A549 (cell line): ENCODE results near the gene S1PR2. TPM values are rescaled to one million over a fixed set of nuclear protein-coding genes. Genes with fewer than 3 reads are reported as not detected.

ENCODE experiments used
- ATAC-seq, 2 experiments: fragments of 200-7000 bp in 1 of 2; fragments of >200 bp in 1 of 2; cut with Nextera tagmentation in 1 of 2; cut with Tn5 transposase in 1 of 2; 3 replicates each; pipeline versions ENCODE4 v1.8.0 to v1.9.1; 2018 to 2020; ENCODE audit warnings: mild to moderate bottlenecking in 1 of 2, moderate library complexity in 1 of 2
- CTCF ChIA-PET: fragments of 300-600 bp; sonication (Branson Sonifier 250); formaldehyde crosslinking; extraction: SDS; loops from one replicate; lab custom pipeline; 2021; ENCODE audit warnings: antibody characterized with exemption, inconsistent platforms; lab: Yijun Ruan, JAX
- POLR2A ChIA-PET: fragments of 350-600 bp; formaldehyde crosslinking; extraction: SDS; loops from one replicate; lab custom pipeline; 2021; ENCODE audit warnings: antibody characterized with exemption, inconsistent platforms; lab: Yijun Ruan, JAX
- DNase-seq, 2 experiments: peaks; one replicate each; pipeline versions ENCODE4 v3.0.0 to v3.0.0-alpha.2; 2011 to 2016; ENCODE audit warnings: low read depth in 1 of 2, low spot score in 1 of 2
- FAIRE-seq: peaks from 2 replicates; lab custom pipeline; 2011; peaks lifted over from hg19 to GRCh38; lab: Jason Lieb, UNC
- H3K27ac ChIP-seq, 2 experiments: fragments of >200 bp; sonication (Bioruptor Twin); formaldehyde crosslinking; 3 replicates each; pipeline ENCODE4 v1.5.1; 2016 to 2017
- H3K4me1 ChIP-seq: fragments of >200 bp; sonication (Bioruptor Twin); formaldehyde crosslinking; 3 replicates; pipeline ENCODE4 v1.6.1; 2016
- H3K4me2 ChIP-seq: fragments of >200 bp; sonication (Bioruptor Twin); formaldehyde crosslinking; 3 replicates; pipeline ENCODE4 v1.6.1; 2016
- H3K4me3 ChIP-seq: fragments of >200 bp; sonication (Bioruptor Twin); formaldehyde crosslinking; 3 replicates; pipeline ENCODE4 v1.5.1; 2016
- H3K9me3 ChIP-seq: fragments of >200 bp; sonication (Bioruptor Twin); formaldehyde crosslinking; 3 replicates; pipeline ENCODE4 v1.6.1; 2016
- ATOH8 ChIP-seq: fragments of 250-450 bp; sonication (Bioruptor Pico); IDR thresholded peaks from 2 replicates; pipeline ENCODE4 v1.5.0; 2020; ENCODE audit warnings: low read depth, mild to moderate bottlenecking, moderate library complexity
- BHLHE40 ChIP-seq: IDR thresholded peaks from 2 replicates; pipeline ENCODE4 v1.6.1; 2012; ENCODE audit warnings: low read depth, low read length, inconsistent platforms
- CHD2 ChIP-seq: fragments of 150-350 bp; IDR thresholded peaks from 2 replicates; pipeline ENCODE4 v1.6.1; 2014; ENCODE audit warnings: low read length; ENCODE audit not compliant: partially characterized antibody
- ELK1 ChIP-seq: fragments of 150-350 bp; IDR thresholded peaks from 2 replicates; pipeline ENCODE4 v1.6.1; 2014; ENCODE audit warnings: low read depth, mild to moderate bottlenecking, low read length
- EP300 ChIP-seq, 2 experiments: fragments of >200 bp; sonication (Bioruptor Twin); formaldehyde crosslinking; IDR thresholded peaks; 2 replicates in 1 of 2; 3 replicates in 1 of 2; pipeline ENCODE4 v1.6.1; 2016 to 2017
- ESRRA ChIP-seq: fragments of 150-350 bp; IDR thresholded peaks from 2 replicates; pipeline ENCODE4 v1.6.1; 2014; ENCODE audit warnings: mild to moderate bottlenecking, low read length, borderline replicate concordance
- FOSL2 ChIP-seq, 2 experiments: fragments of 450-650 bp in 1 of 2; fragments of >200 bp in 1 of 2; sonication (Bioruptor Twin) in 1 of 2; formaldehyde crosslinking; IDR thresholded peaks; 2 replicates each; pipeline versions ENCODE4 v1.5.0 to v1.6.1; 2016 to 2020; ENCODE audit warnings: mild to moderate bottlenecking in 1 of 2, moderate library complexity in 1 of 2
- FOXS1 ChIP-seq: fragments of 250-450 bp; sonication (Bioruptor Pico); IDR thresholded peaks from 2 replicates; pipeline ENCODE4 v1.5.0; 2020; ENCODE audit warnings: mild to moderate bottlenecking, moderate library complexity
- HDAC2 ChIP-seq: fragments of 200-600 bp; sonication (generic); IDR thresholded peaks from 2 replicates; pipeline ENCODE4 v1.6.1; 2016
- HOXA7 ChIP-seq: fragments of 250-450 bp; sonication (Bioruptor Pico); IDR thresholded peaks from 2 replicates; pipeline ENCODE4 v1.5.0; 2020; ENCODE audit warnings: mild to moderate bottlenecking, moderate library complexity
- JUNB ChIP-seq: fragments of >200 bp; sonication (Bioruptor Twin); formaldehyde crosslinking; IDR thresholded peaks from 2 replicates; pipeline ENCODE4 v1.6.1; 2016
- KDM1A ChIP-seq: fragments of 200-600 bp; sonication (generic); IDR thresholded peaks from 2 replicates; pipeline ENCODE4 v1.6.1; 2016; ENCODE audit warnings: low read depth, mild to moderate bottlenecking
- MAFK ChIP-seq: fragments of 450-650 bp; IDR thresholded peaks from 2 replicates; pipeline ENCODE4 v1.6.1; 2014; ENCODE audit not compliant: partially characterized antibody
- MYC ChIP-seq: IDR thresholded peaks from 2 replicates; pipeline ENCODE4 v1.6.1; 2012; ENCODE audit warnings: mild to moderate bottlenecking, inconsistent platforms, low read length, improper control_type of control experiment, borderline replicate concordance
- NFE2L2 ChIP-seq: fragments of 150-350 bp; conservative IDR thresholded peaks from 2 replicates; pipeline ENCODE4 v1.6.1; 2014; ENCODE audit warnings: low read length
- NR3C1 ChIP-seq: fragments of >200 bp; sonication (Bioruptor Twin); formaldehyde crosslinking; IDR thresholded peaks from 3 replicates; pipeline ENCODE4 v1.6.1; 2017
- RAD21 ChIP-seq, 2 experiments: fragments of >200 bp in 1 of 2; sonication (Bioruptor Twin) in 1 of 2; formaldehyde crosslinking in 1 of 2; IDR thresholded peaks in 1 of 2; conservative IDR thresholded peaks in 1 of 2; 2 replicates in 1 of 2; 3 replicates in 1 of 2; pipeline ENCODE4 v1.6.1; 2012 to 2018; ENCODE audit warnings: inconsistent platforms in 1 of 2
- RARB ChIP-seq: fragments of 250-450 bp; sonication (Bioruptor Pico); IDR thresholded peaks from 2 replicates; pipeline ENCODE4 v1.8.0; 2021; ENCODE audit warnings: mild to moderate bottlenecking, moderate library complexity
- RCOR1 ChIP-seq: fragments of 150-350 bp; IDR thresholded peaks from 2 replicates; pipeline ENCODE4 v1.6.1; 2014; ENCODE audit warnings: antibody characterized with exemption, low read length, low read depth
- RFX5 ChIP-seq: fragments of 450-650 bp; IDR thresholded peaks from 2 replicates; pipeline ENCODE4 v1.7.1; 2014; ENCODE audit warnings: antibody characterized with exemption, mild to moderate bottlenecking, moderate library complexity
- SMC3 ChIP-seq: fragments of >200 bp; sonication (Bioruptor Twin); formaldehyde crosslinking; IDR thresholded peaks from 3 replicates; pipeline ENCODE4 v1.6.1; 2018; ENCODE audit warnings: inconsistent platforms
- TFCP2L1 ChIP-seq: fragments of 250-450 bp; sonication (Bioruptor Pico); IDR thresholded peaks from 2 replicates; pipeline ENCODE4 v1.5.0; 2021; ENCODE audit warnings: mild to moderate bottlenecking
- ZC3H11A ChIP-seq: fragments of 450-650 bp; IDR thresholded peaks from 2 replicates; pipeline ENCODE4 v1.6.1; 2014; ENCODE audit warnings: antibody characterized with exemption, mild to moderate bottlenecking
- WGBS: methylation state at CpG from one replicate; pipeline ENCODE4 v1.1.6; 2017; ENCODE audit errors: missing lambda C conversion rate; 5-methylcytosine and 5-hydroxymethylcytosine counted together
- polyA plus RNA-seq, 4 experiments: library from polyadenylated mRNA; depleted of rRNA in 3 of 4; stranded (reverse); fragments of >200 nt; fragmentation: RNase III in 1 of 4; extraction: RNeasy Plus Mini Kit Qiagen cat#74134 plus additional on column Dnase treatment in 1 of 4; gene quantifications; 2 replicates in 3 of 4; 3 replicates in 1 of 4; pipeline ENCODE4 v1.2.3, GENCODE V29; 2011 to 2017
- TF ChIP-seq, protein P1 (sequence below): IDR thresholded peaks from 2 replicates; pipeline ENCODE4 v1.6.1; 2012
- TF ChIP-seq, protein P2 (sequence below): fragments of >200 bp; sonication (Bioruptor Twin); formaldehyde crosslinking; IDR thresholded peaks from 2 replicates; pipeline ENCODE4 v1.6.1; 2016
- TF ChIP-seq, protein P3 (sequence below): fragments of >200 bp; sonication (Bioruptor Twin); formaldehyde crosslinking; IDR thresholded peaks from 3 replicates; pipeline ENCODE4 v1.6.1; 2016

Gene S1PR2
- polyA plus RNA-seq, 2 of the 4 experiments (the other 2 are of a cell fraction), result 0.72 to 0.87 TPM

DNA sequence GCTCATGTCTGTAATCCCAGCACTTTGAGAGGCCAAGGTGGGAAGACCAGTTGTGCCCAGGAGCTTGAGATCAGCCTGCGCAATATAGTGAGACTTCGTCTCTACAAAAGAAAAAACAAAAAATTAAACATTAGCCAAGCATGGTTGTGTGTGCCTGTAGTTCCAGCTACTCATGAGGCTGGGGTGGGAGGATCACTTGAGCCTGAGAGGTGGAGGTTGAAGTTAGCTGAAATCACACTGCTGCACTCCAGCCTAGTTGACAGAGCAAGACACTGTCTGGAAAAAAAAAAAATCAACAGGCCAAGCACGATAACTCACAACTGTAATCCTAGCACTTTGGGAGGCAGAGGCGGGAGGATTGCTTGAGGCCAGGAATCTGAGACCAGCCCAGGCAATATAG lies 3.9 kb upstream of the S1PR2 start:
- Histone ChIP-seq H3K4me3 (no peak overlapping the region), H3K4me2 (no peak overlapping the region), H3K4me1 (peaks cover 16% of the 10 kb centered on the region; the same call in 1 of the 3 replicates), H3K9me3 (no peaks in the 10 kb centered on the region)
- CTCF ChIA-PET, result interaction anchor here (2.2 kb wide), 1 partner anchor 15 kb away, joined by 8 read pairs; no protein-coding TSS in a partner anchor
- WGBS, result 72% methylated on average over 4 of the region's 4 CpGs
- ATAC-seq, result no peak
- TF ChIP-seq RAD21 (conservative IDR thresholded peaks at IDR 0.05 in 1 of 2, IDR thresholded peaks at IDR 0.05 in 1 of 2), result no peak
- TF ChIP-seq TFCP2L1 (CRISPR knock-in tag), result no peak
- no peak for TF ChIP-seq KDM1A
- no peak for TF ChIP-seq ATOH8 (CRISPR knock-in tag)
- TF ChIP-seq RCOR1, result no peak
- TF ChIP-seq, protein P1, sequence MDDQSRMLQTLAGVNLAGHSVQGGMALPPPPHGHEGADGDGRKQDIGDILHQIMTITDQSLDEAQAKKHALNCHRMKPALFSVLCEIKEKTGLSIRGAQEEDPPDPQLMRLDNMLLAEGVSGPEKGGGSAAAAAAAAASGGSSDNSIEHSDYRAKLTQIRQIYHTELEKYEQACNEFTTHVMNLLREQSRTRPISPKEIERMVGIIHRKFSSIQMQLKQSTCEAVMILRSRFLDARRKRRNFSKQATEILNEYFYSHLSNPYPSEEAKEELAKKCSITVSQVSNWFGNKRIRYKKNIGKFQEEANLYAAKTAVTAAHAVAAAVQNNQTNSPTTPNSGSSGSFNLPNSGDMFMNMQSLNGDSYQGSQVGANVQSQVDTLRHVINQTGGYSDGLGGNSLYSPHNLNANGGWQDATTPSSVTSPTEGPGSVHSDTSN, result no peak
- no peak for TF ChIP-seq CHD2
- no peak for TF ChIP-seq MYC
- no peak for TF ChIP-seq RARB (CRISPR knock-in tag)
- no peak for TF ChIP-seq NFE2L2
- TF ChIP-seq NR3C1, result no peak
- TF ChIP-seq, protein P2, sequence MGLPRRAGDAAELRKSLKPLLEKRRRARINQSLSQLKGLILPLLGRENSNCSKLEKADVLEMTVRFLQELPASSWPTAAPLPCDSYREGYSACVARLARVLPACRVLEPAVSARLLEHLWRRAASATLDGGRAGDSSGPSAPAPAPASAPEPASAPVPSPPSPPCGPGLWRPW, result no peak
- no peak for TF ChIP-seq ZC3H11A
- TF ChIP-seq MAFK, result no peak
- TF ChIP-seq SMC3, result no peak
- TF ChIP-seq ESRRA, result no peak
- no peak for TF ChIP-seq HDAC2
- TF ChIP-seq, all 56 proteins: peak for 0
- POLR2A ChIA-PET, result no interaction called here
- DNase-seq (no peak), FAIRE-seq (no peak)
- no peak overlapping the region for H3K27ac ChIP-seq

- H3K4me2 ChIP-seq, result no peak overlapping the region
- CTCF ChIA-PET, result interaction anchor here (1.6 kb wide), 1 partner anchor 16 kb away, joined by 6 read pairs; no protein-coding TSS in a partner anchor
- H3K4me1 ChIP-seq, result peaks cover 16% of the 10 kb centered on the region; the same call in 1 of the 3 replicates
- no peak for ATAC-seq
- POLR2A ChIA-PET, result no interaction called here
- no peak for DNase-seq
- no peak overlapping the region for H3K4me3 ChIP-seq
- no peak for TF ChIP-seq ESRRA
- TF ChIP-seq HOXA7 (CRISPR knock-in tag), result no peak
- TF ChIP-seq MYC, result no peak
- TF ChIP-seq FOSL2 (IDR thresholded peaks at IDR 0.05), result no peak
- TF ChIP-seq FOSL2 (CRISPR knock-in tag; IDR thresholded peaks at IDR 0.05), result no peak
- TF ChIP-seq BHLHE40, result no peak
- no peak for TF ChIP-seq CHD2
- TF ChIP-seq EP300 (IDR thresholded peaks at IDR 0.05), result no peak
- no peak for TF ChIP-seq FOXS1 (CRISPR knock-in tag)
- no peak for TF ChIP-seq ATOH8 (CRISPR knock-in tag)
- TF ChIP-seq RFX5, result no peak
- TF ChIP-seq ELK1, result no peak
- no peak for TF ChIP-seq RAD21 (conservative IDR thresholded peaks at IDR 0.05 in 1 of 2, IDR thresholded peaks at IDR 0.05 in 1 of 2)
- TF ChIP-seq, protein P3, sequence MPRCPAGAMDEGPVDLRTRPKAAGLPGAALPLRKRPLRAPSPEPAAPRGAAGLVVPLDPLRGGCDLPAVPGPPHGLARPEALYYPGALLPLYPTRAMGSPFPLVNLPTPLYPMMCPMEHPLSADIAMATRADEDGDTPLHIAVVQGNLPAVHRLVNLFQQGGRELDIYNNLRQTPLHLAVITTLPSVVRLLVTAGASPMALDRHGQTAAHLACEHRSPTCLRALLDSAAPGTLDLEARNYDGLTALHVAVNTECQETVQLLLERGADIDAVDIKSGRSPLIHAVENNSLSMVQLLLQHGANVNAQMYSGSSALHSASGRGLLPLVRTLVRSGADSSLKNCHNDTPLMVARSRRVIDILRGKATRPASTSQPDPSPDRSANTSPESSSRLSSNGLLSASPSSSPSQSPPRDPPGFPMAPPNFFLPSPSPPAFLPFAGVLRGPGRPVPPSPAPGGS, result no peak
- TF ChIP-seq JUNB, result no peak
- TF ChIP-seq, all 56 proteins: peak for 0
- FAIRE-seq, result no peak
- Histone ChIP-seq H3K27ac (no peak overlapping the region), H3K9me3 (no peaks in the 10 kb centered on the region)
- WGBS, result 48% methylated on average over 4 of the region's 4 CpGs
Measured at GRCh38 chr19:10233946-10234345, 2.8 kb upstream of the S1PR2 start.
